Urothelium cell line (cell line): ENCODE data around the gene MAPK8IP3.
A peak's percentile ranks its signal among the peaks of the same experiment; 100 is the strongest.
"Not testable (repeated sequence)": the region's sequence is repeated elsewhere in the genome, so short reads cannot be mapped to it uniquely, and the experiment has no call there.

Experiments
- DNase-seq: peaks from one replicate; pipeline ENCODE4 v3.0.0; 2011; ENCODE audit warnings: low spot score, mixed read lengths
- FAIRE-seq: peaks from 2 replicates; lab custom pipeline; 2011; peaks lifted over from hg19 to GRCh38; lab: Jason Lieb, UNC

Gene MAPK8IP3

GRCh38 chr16:1732071-1732470, 26.1 kb downstream of the MAPK8IP3 start:
- no peak for DNase-seq
- no peak for FAIRE-seq

GRCh38 chr16:1732551-1732987, 26.6 kb downstream of the MAPK8IP3 start:
- FAIRE-seq, DNase-seq: not testable (repeated sequence)

- no peak for DNase-seq
- no peak for FAIRE-seq
Observed at GRCh38 chr16:1734123-1734522, 28.1 kb downstream of the MAPK8IP3 start.

- FAIRE-seq (no peak), DNase-seq (no peak)
Observed at GRCh38 chr16:1734816-1735215, 28.8 kb downstream of the MAPK8IP3 start.

- FAIRE-seq (peak; percentile 74), DNase-seq (no peak)
Observed at GRCh38 chr16:1740234-1740633, 34.2 kb downstream of the MAPK8IP3 start.

GRCh38 chr16:1740781-1741490, 34.9 kb downstream of the MAPK8IP3 start:
- no peak for FAIRE-seq
- DNase-seq, result no peak

GRCh38 chr16:1741553-1742165, 35.7 kb downstream of the MAPK8IP3 start:
- no peak for DNase-seq
- no peak for FAIRE-seq

- DNase-seq, result no peak
- peak; percentile 67 for FAIRE-seq
Observed at GRCh38 chr16:1743376-1744337, 37.7 kb downstream of the MAPK8IP3 start.

GRCh38 chr16:1744338-1744840, 38.4 kb downstream of the MAPK8IP3 start:
- DNase-seq (no peak), FAIRE-seq (no peak)

- DNase-seq (peak; percentile 62), FAIRE-seq (no peak)
Observed at GRCh38 chr16:1745181-1745899, 39.3 kb downstream of the MAPK8IP3 start.

GRCh38 chr16:1745900-1746692, 40.1 kb downstream of the MAPK8IP3 start:
- peak; percentile 40 for FAIRE-seq
- DNase-seq, result peak; percentile 95

GRCh38 chr16:1746693-1747195, 40.7 kb downstream of the MAPK8IP3 start:
- DNase-seq (no peak), FAIRE-seq (no peak)

- FAIRE-seq (no peak), DNase-seq (no peak)
Observed at GRCh38 chr16:1747934-1748333, 41.9 kb downstream of the MAPK8IP3 start.

GRCh38 chr16:1749152-1750117, 43.4 kb downstream of the MAPK8IP3 start:
- no peak for DNase-seq
- FAIRE-seq, result no peak

GRCh38 chr16:1751946-1752345, 46.0 kb downstream of the MAPK8IP3 start:
- no peak for DNase-seq
- FAIRE-seq, result no peak

GRCh38 chr16:1752853-1753252, 46.9 kb downstream of the MAPK8IP3 start:
- DNase-seq (no peak), FAIRE-seq (no peak)

- no peak for FAIRE-seq
- no peak for DNase-seq
Observed at GRCh38 chr16:1754204-1754603, 48.2 kb downstream of the MAPK8IP3 start.

GRCh38 chr16:1757714-1758461, 51.9 kb downstream of the MAPK8IP3 start:
- DNase-seq (no peak), FAIRE-seq (no peak)
